K562 (cell line): ENCODE results near the gene AADAC. TPM values are rescaled to one million over a fixed set of nuclear protein-coding genes. Genes with fewer than 3 reads are reported as not detected.

Experiments
- EWSR1 ChIP-seq: fragments of 450-650 bp; IDR thresholded peaks from 2 replicates; pipeline ENCODE4 v1.6.1; 2018; ENCODE audit warnings: borderline replicate concordance, mild to moderate bottlenecking, low read depth, moderate library complexity; ENCODE audit not compliant: partially characterized antibody
- FOXP4 ChIP-seq: sonication (generic); formaldehyde crosslinking; IDR thresholded peaks from 2 replicates; pipeline ENCODE4 v1.8.0; 2022; ENCODE audit warnings: mild to moderate bottlenecking, missing genetic modification reagents, borderline replicate concordance
- HNRNPL ChIP-seq: fragments of 200-400 bp; formaldehyde crosslinking; IDR thresholded peaks from 2 replicates; pipeline ENCODE4 v1.6.1; 2017; ENCODE audit warnings: low read depth, mild to moderate bottlenecking, low read length
- L3MBTL2 ChIP-seq: fragments of 450-650 bp; IDR thresholded peaks from 2 replicates; pipeline ENCODE4 v1.6.1; 2016; ENCODE audit warnings: mild to moderate bottlenecking, moderate library complexity
- PBX2 ChIP-seq, 2 experiments: IDR thresholded peaks in 1 of 2; conservative IDR thresholded peaks in 1 of 2; 2 replicates each; pipeline ENCODE4 v1.6.1; 2016; ENCODE audit warnings: low read depth in 2 of 2, mild to moderate bottlenecking in 1 of 2, missing compliant biosample characterization in 1 of 2, missing genetic modification characterization in 1 of 2, moderate library complexity in 1 of 2
- RBFOX2 ChIP-seq: fragments of 200-400 bp; formaldehyde crosslinking; IDR thresholded peaks from 2 replicates; pipeline ENCODE4 v1.6.1; 2017; ENCODE audit warnings: low read depth, mild to moderate bottlenecking, low read length, moderate library complexity
- ZBTB33 ChIP-seq: sonication (generic); formaldehyde crosslinking; IDR thresholded peaks from 2 replicates; pipeline ENCODE4 v1.8.1; 2023; ENCODE audit warnings: mild to moderate bottlenecking, missing genetic modification reagents
- ZNF197 ChIP-seq: fragments of 200-800 bp; sonication (Bioruptor generic); IDR thresholded peaks from 2 replicates; pipeline ENCODE4 v1.6.1; 2016; ENCODE audit warnings: low read depth, missing genetic modification characterization, missing compliant biosample characterization
- polyA plus RNA-seq, 8 experiments: library from polyadenylated mRNA; depleted of rRNA in 4 of 8; stranded (reverse) in 5 of 8; unstranded in 3 of 8; fragments of >200 nt; fragmentation: Nextera tagmentation in 2 of 8; fragmentation: Illumina TruSeq in 1 of 8; extraction: Ambion mirVana in 2 of 8; extraction: Trizol in 1 of 8; gene quantifications; 2 replicates each; pipeline versions ENCODE4 v1.2.1 to v1.2.3, GENCODE V29; 2011 to 2014; ENCODE audit warnings: inconsistent platforms in 1 of 8, missing spikeins in 1 of 8
- total RNA-seq, 7 experiments: library from RNA; depleted of rRNA in 6 of 7; stranded (reverse); fragments of >200 nt in 6 of 7; fragmentation: Illumina TruSeq in 2 of 7; extraction: Trizol in 2 of 7; gene quantifications; 2 replicates each; pipeline versions ENCODE4 v1.2.1 to v1.2.3, GENCODE V29; 2011 to 2021; ENCODE audit warnings: low replicate concordance in 1 of 7

AADAC gene
- total and polyA plus RNA-seq, 9 of the 15 experiments (the other 6 are each of a cell fraction or from before 2014, with no cell fraction given): 0.47 TPM; not detected in 8

GRCh38 chr3:151811474-151811873 lies 2.4 kb upstream of the AADAC start (continued):
- TF ChIP-seq PBX2 (CRISPR knock-in tag; IDR thresholded peaks at IDR 0.05; ENCODE audit: low read depth) (no peak), PBX2 (tag; conservative IDR thresholded peaks at IDR 0.05; ENCODE audit: low read depth) (no peak), RBFOX2 (no peak), ZNF197 (no peak), L3MBTL2 (no peak), FOXP4 (CRISPR knock-in tag) (no peak), EWSR1 (no peak), HNRNPL (no peak), ZBTB33 (CRISPR knock-in tag) (no peak)
